ENCODE measurements around the gene SRRT. TPM values are rescaled to one million over a fixed set of nuclear protein-coding genes. Genes with fewer than 3 reads are reported as not detected.

The SRRT gene, protein sequence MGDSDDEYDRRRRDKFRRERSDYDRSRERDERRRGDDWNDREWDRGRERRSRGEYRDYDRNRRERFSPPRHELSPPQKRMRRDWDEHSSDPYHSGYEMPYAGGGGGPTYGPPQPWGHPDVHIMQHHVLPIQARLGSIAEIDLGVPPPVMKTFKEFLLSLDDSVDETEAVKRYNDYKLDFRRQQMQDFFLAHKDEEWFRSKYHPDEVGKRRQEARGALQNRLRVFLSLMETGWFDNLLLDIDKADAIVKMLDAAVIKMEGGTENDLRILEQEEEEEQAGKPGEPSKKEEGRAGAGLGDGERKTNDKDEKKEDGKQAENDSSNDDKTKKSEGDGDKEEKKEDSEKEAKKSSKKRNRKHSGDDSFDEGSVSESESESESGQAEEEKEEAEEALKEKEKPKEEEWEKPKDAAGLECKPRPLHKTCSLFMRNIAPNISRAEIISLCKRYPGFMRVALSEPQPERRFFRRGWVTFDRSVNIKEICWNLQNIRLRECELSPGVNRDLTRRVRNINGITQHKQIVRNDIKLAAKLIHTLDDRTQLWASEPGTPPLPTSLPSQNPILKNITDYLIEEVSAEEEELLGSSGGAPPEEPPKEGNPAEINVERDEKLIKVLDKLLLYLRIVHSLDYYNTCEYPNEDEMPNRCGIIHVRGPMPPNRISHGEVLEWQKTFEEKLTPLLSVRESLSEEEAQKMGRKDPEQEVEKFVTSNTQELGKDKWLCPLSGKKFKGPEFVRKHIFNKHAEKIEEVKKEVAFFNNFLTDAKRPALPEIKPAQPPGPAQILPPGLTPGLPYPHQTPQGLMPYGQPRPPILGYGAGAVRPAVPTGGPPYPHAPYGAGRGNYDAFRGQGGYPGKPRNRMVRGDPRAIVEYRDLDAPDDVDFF
- total RNA-seq (2012; rRNA removed), result 33.4 and 37.5 TPM in 2 replicates

DNA sequence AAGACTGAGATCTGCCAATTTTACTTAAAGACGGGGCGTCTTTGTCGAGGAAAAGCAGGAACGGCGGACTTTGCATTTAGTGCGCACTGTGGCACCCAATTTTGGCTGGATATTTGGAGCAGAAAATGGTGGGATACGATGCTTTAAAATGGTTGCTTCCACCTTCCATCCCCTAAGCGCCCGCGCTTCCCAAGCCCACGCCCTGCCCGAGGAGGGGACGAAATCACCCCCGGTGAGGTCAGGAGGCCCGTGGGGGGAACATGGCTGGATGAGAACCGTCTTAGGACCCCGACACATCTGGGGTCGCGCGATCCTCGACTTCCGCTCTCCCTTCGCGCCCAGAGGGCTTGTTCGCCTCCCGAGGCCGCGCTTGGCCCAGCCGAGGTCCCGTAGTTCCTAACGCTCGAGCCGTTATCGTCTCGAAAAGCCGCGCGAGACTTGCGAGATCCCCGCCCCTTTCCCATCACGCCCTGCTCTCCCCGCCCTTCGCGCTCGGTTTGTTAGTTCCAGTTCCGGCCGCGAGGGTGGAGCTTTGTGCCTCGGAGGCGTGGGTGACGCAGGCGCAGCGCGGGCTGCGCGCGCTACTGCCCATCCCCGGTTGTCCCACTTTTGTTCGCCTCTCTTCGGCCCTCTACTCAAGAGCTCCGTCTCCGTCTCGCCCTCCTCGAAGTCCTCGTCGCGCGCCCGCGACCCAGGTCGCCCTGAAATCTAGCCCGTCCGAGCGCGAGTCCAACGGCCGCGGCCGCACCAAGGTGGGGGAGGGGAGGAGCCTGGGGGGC lies at the start of gene SRRT:
SRRT (plus strand) TSS at position 527 of the 779 bp plus-strand sequence. CDS start 488 bp downstream, outside the sequence.
- H3K9me3 ChIP-seq (replicated peaks; ENCODE audit: low read length), result no peaks in the 10 kb centered on the region
- H3K4me3 ChIP-seq (ENCODE audit: low read length), result peak within 1 kb of the TSS; percentile 92
- H3K36me3 ChIP-seq (ENCODE audit: insufficient read depth, low read length), result peaks cover 69% of the 10 kb centered on the region
- H3K4me1 ChIP-seq (ENCODE audit: control insufficient read depth, insufficient read depth, low read length), result peaks cover 44% of the 10 kb centered on the region
- H3K9ac ChIP-seq (ENCODE audit: low read depth, low read length), result peak within 1 kb of the TSS; percentile 90
- H3K27me3 ChIP-seq (ENCODE audit: control insufficient read depth, insufficient read depth, low read length), result no peaks in the 10 kb centered on the region
- H3K4me2 ChIP-seq (ENCODE audit: low read length), result peak within 1 kb of the TSS; percentile 91

DNA sequence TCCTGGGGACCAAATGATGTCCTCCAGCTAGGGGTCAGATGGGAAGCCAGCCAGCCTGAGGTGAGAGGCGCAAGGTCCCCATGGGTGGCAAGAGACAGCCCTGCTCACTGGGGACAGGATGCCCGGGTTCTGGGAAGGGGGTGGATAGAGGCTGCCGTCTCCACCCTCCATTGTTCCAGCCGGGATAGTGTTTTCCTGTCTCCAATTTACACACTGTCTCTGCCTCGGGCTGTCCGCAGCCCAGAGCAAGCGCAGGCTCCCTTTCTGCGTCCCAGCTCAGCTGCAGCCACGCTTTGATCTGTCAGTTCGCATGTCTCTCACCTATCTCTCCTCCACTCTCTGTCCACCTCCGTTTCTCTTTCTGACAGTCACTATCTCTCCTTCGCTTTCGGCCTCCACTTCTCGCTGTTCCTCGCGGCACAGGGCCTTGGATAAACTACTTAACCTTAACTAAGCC lies 49.7 kb upstream of the SRRT start:
- peak overlapping the region; percentile 87 for H3K4me2 ChIP-seq (ENCODE audit: low read length)
- H3K4me3 ChIP-seq (ENCODE audit: low read length), result peak overlapping the region; percentile 90
- H3K36me3 ChIP-seq (ENCODE audit: insufficient read depth, low read length), result peaks cover 23% of the 10 kb centered on the region
- no peaks in the 10 kb centered on the region for H3K27me3 ChIP-seq (ENCODE audit: control insufficient read depth, insufficient read depth, low read length)
- no peaks in the 10 kb centered on the region for H3K9me3 ChIP-seq (replicated peaks; ENCODE audit: low read length)
- peaks cover 21% of the 10 kb centered on the region for H3K4me1 ChIP-seq (ENCODE audit: control insufficient read depth, insufficient read depth, low read length)
- H3K9ac ChIP-seq (ENCODE audit: low read depth, low read length), result peak overlapping the region; percentile 85

DNA sequence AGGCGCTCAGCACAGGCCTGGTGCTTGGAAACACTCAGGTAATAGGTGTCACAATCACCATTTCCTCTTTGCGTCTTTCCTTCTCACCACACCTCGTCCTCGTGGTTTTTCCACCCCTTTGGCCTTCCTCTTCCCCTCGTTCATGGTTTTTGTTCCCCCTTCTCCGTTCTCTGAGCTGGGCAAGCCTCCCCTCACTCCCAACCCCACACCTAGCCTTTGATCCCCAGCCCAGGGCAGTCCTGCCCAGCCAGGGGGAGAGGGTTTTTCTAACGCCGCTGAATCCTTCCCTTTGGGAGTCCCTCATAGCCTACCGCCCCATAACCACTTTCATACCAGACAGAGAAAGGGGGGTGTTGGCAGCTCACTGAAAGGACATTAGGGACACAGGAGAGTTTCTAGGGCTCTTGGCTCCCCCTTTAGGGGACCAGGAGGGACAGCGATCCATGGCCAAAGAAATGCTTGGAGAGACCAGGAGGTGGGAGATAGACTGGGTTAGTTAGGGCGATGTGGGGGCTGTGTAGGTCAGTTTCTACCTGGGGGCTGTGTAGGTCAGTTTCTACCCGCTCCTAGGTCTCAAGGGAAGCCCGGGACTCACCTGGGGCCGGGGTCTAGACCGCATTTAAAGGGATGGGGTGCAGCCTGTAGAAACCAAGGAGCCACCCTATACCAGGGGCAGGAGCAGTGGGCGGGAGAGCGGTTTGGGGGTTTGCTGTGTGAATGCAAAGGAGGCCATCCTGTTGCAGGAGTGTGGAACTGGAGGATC lies 49.0 kb upstream of the SRRT start:
- Histone ChIP-seq H3K4me2 (ENCODE audit: low read length) (peak overlapping the region; percentile 87), H3K36me3 (ENCODE audit: insufficient read depth, low read length) (peaks cover 18% of the 10 kb centered on the region), H3K4me3 (ENCODE audit: low read length) (peak overlapping the region; percentile 90), H3K4me1 (ENCODE audit: control insufficient read depth, insufficient read depth, low read length) (peaks cover 21% of the 10 kb centered on the region), H3K27me3 (ENCODE audit: control insufficient read depth, insufficient read depth, low read length) (no peaks in the 10 kb centered on the region), H3K9me3 (replicated peaks; ENCODE audit: low read length) (no peaks in the 10 kb centered on the region), H3K9ac (ENCODE audit: low read depth, low read length) (peak overlapping the region; percentile 85)

DNA sequence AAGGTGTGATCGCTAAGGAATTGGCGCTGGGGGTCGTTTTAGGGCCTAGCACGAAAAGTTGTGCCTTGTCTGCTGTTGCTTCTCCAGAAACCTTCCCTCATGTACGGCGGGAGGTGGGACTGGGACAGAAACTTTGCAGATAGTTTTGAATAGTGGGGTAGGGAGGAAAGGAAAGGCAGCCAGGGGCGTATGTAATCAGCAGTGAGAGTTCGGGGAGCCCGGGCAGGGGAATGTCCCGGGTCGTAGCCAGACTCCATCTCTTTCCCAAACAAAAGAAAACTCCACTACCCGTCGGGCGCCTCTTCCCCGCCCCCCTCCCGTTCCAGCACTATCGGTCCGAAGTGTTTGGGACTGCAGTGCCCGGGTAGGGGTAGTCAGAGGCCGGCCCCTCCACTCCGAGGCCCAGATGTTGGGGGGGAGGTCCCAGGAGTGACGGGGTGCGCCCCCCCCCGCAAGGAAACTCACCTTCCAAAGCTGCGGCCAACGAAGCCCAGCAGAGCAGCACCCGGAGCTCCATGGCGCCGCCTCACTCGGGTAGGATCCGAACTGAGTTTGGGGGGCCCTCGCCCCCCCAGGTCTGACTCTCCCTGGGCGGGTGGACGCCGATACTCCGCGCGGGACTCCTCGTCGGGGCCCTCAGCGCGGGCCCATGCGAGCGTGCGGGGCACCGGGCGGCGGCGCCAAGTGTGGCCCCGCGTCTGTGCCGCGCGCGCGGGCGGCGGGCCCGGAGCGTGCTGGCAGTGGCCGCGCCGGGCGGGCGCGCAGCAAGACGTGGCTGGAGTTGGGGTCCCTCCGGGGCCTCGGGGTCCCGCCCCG lies 48.2 kb upstream of the SRRT start:
- Histone ChIP-seq H3K36me3 (ENCODE audit: insufficient read depth, low read length) (peaks cover 18% of the 10 kb centered on the region), H3K9me3 (replicated peaks; ENCODE audit: low read length) (no peaks in the 10 kb centered on the region), H3K4me3 (ENCODE audit: low read length) (peak overlapping the region; percentile 90), H3K4me2 (ENCODE audit: low read length) (peak overlapping the region; percentile 87), H3K4me1 (ENCODE audit: control insufficient read depth, insufficient read depth, low read length) (peaks cover 21% of the 10 kb centered on the region), H3K27me3 (ENCODE audit: control insufficient read depth, insufficient read depth, low read length) (no peaks in the 10 kb centered on the region), H3K9ac (ENCODE audit: low read depth, low read length) (peak overlapping the region; percentile 85)

DNA sequence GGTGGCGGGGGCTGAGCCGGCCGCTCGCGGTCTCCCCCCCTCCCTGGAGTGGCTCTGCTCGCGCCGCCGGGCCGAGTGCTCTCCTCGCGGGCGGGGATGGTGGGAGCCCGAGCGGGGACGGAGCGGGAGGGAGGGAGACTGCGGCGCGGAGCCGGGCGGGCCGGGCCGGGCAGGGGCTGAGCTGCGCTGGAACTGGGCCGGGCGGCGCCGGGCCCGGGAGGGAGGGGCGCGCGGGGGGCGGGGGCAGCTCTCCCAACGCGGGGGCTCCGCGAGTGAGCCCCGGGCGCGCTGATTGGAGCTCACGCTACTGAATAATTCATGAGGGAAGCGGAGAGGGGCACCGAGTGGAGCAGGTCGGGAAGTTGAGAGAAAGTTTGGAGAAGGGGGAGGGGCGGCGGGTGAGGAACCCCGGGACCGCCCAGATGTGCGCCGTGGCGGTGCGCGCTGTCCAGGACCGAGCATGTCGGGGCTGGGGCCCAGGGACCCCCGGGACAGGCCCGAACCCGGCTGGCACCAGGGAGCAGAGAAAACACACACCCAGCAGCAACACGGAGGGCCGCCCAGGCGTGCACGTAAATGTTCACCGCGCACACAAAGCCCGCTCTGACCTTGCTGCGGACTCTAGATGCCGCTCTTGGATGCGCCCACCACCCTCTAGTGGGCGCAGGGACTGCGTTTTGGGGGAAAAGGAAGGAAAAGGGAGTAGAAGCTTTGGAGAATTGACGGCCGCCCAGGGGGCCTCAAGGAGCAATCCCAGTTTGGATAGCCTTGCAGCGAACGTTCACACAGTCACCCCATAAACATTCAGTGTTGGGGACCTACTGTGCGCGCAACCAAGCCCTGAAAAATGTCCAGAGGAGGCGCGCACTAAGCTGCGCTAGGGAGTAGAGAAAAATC lies 47.3 kb upstream of the SRRT start, which contains the start of gene EPHB4:
EPHB4 (minus strand) TSS at position 194 of the 897 bp plus-strand sequence. CDS start 493 bp downstream, outside the sequence.
- Histone ChIP-seq H3K9me3 (replicated peaks; ENCODE audit: low read length) (no peaks in the 10 kb centered on the region), H3K27me3 (ENCODE audit: control insufficient read depth, insufficient read depth, low read length) (no peaks in the 10 kb centered on the region), H3K9ac (ENCODE audit: low read depth, low read length) (peak within 1 kb of the TSS; percentile 85), H3K36me3 (ENCODE audit: insufficient read depth, low read length) (peaks cover 12% of the 10 kb centered on the region), H3K4me1 (ENCODE audit: control insufficient read depth, insufficient read depth, low read length) (peaks cover 21% of the 10 kb centered on the region), H3K4me2 (ENCODE audit: low read length) (peak within 1 kb of the TSS; percentile 87), H3K4me3 (ENCODE audit: low read length) (peak within 1 kb of the TSS; percentile 90)

DNA sequence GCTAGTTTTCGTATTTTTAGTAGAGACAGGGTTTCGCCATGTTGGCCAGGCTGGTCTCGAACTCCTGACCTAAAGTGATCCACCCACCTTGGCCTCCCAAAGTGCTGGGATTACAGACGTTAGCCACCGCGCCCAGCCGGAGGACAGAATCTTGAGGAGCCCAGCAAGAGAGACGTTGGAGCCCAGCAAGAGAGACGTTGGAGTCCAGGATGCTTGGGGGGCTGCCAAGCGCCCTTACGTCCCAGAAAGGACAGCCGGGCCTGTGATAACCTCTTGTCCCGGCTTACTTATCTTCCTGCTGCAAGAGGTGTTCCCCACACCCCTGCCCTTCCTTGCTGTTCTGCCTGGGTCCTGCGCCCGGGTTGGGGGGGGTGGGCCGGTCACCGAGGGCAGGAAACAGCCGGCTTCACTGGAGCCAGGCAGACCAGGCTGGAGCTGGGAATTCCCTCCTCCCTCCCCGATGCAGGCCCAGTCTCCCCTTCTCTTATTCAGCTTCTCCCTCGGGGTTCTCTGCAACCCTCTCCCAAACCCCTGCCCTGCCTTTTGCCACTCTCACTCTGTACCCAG lies 45.7 kb upstream of the SRRT start:
- H3K4me3 ChIP-seq (ENCODE audit: low read length), result no peak overlapping the region
- peaks cover 21% of the 10 kb centered on the region for H3K4me1 ChIP-seq (ENCODE audit: control insufficient read depth, insufficient read depth, low read length)
- H3K36me3 ChIP-seq (ENCODE audit: insufficient read depth, low read length), result peaks cover 1% of the 10 kb centered on the region
- no peak overlapping the region for H3K4me2 ChIP-seq (ENCODE audit: low read length)
- no peak overlapping the region for H3K9ac ChIP-seq (ENCODE audit: low read depth, low read length)
- no peaks in the 10 kb centered on the region for H3K27me3 ChIP-seq (ENCODE audit: control insufficient read depth, insufficient read depth, low read length)
- H3K9me3 ChIP-seq (replicated peaks; ENCODE audit: low read length), result no peaks in the 10 kb centered on the region

DNA sequence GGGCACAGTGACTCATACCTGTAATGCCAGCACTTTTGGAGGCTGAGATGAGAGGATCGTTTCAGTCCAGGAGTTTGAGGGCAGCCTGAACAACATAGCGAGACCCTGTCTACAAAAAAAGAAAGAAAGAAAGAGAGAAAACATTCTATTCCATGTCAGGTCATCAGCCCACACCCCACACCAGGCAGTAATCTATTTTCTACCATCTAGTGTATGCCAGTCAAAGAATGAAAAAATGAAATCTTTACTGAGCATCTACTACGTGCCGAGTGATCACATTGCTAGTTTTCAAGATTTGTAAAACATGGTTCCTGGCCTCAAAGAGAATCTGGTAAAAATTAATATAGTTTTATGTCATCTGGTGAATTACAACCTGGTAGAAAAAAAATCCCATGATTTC lies 44.5 kb upstream of the SRRT start:
- Histone ChIP-seq H3K36me3 (ENCODE audit: insufficient read depth, low read length) (no peaks in the 10 kb centered on the region), H3K4me1 (ENCODE audit: control insufficient read depth, insufficient read depth, low read length) (peaks cover 10% of the 10 kb centered on the region), H3K4me3 (ENCODE audit: low read length) (no peak overlapping the region), H3K9me3 (replicated peaks; ENCODE audit: low read length) (no peaks in the 10 kb centered on the region), H3K4me2 (ENCODE audit: low read length) (no peak overlapping the region), H3K9ac (ENCODE audit: low read depth, low read length) (no peak overlapping the region), H3K27me3 (ENCODE audit: control insufficient read depth, insufficient read depth, low read length) (no peaks in the 10 kb centered on the region)

DNA sequence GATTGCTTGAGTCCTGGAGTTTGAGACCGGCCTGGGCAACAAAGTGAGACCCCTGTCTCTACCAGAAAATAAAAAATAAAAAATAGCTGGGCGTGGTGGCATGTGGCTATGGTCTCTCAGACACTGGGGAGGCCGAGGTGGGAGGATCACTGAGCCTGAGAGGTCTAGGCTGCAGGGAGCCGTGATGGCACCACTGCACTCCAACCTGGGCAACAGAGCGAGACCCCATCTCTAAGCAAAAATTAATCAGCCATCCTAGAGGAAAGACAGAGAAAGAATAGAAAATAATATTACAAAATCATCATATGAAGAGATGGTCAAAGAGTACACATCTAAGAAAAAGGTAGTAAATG lies 42.6 kb upstream of the SRRT start:
- no peaks in the 10 kb centered on the region for H3K27me3 ChIP-seq (ENCODE audit: control insufficient read depth, insufficient read depth, low read length)
- no peak overlapping the region for H3K4me3 ChIP-seq (ENCODE audit: low read length)
- H3K4me2 ChIP-seq (ENCODE audit: low read length), result no peak overlapping the region
- H3K36me3 ChIP-seq (ENCODE audit: insufficient read depth, low read length), result no peaks in the 10 kb centered on the region
- H3K9me3 ChIP-seq (replicated peaks; ENCODE audit: low read length), result no peaks in the 10 kb centered on the region
- peaks cover 4% of the 10 kb centered on the region for H3K4me1 ChIP-seq (ENCODE audit: control insufficient read depth, insufficient read depth, low read length)
- H3K9ac ChIP-seq (ENCODE audit: low read depth, low read length), result no peak overlapping the region

Data from skeletal muscle satellite cell (primary cell).